Measurements from ENCODE around the gene CCNYL1.

Gene CCNYL1

GRCh38 chr2:207775473-207775872, 64.0 kb downstream of the CCNYL1 start:
- H3K4me1 ChIP-seq: no peaks in the 10 kb centered on the region
- TF ChIP-seq, protein P1, sequence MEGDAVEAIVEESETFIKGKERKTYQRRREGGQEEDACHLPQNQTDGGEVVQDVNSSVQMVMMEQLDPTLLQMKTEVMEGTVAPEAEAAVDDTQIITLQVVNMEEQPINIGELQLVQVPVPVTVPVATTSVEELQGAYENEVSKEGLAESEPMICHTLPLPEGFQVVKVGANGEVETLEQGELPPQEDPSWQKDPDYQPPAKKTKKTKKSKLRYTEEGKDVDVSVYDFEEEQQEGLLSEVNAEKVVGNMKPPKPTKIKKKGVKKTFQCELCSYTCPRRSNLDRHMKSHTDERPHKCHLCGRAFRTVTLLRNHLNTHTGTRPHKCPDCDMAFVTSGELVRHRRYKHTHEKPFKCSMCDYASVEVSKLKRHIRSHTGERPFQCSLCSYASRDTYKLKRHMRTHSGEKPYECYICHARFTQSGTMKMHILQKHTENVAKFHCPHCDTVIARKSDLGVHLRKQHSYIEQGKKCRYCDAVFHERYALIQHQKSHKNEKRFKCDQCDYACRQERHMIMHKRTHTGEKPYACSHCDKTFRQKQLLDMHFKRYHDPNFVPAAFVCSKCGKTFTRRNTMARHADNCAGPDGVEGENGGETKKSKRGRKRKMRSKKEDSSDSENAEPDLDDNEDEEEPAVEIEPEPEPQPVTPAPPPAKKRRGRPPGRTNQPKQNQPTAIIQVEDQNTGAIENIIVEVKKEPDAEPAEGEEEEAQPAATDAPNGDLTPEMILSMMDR (IDR thresholded peaks at IDR 0.05; ENCODE audit: low read depth, low read length): no peak
- no peaks in the 10 kb centered on the region for H3K36me3 ChIP-seq
- DNase-seq: no peak
- no peaks in the 10 kb centered on the region for H3K27me3 ChIP-seq
- H3K4me3 ChIP-seq (ENCODE audit: low read depth, low read length): no peak overlapping the region
- H3K9me3 ChIP-seq: no peaks in the 10 kb centered on the region

- H3K4me1 ChIP-seq: no peaks in the 10 kb centered on the region
- no peak overlapping the region for H3K4me3 ChIP-seq (ENCODE audit: low read depth, low read length)
- H3K9me3 ChIP-seq: no peaks in the 10 kb centered on the region
- no peaks in the 10 kb centered on the region for H3K27me3 ChIP-seq
- TF ChIP-seq, protein P1 (IDR thresholded peaks at IDR 0.05; ENCODE audit: low read depth, low read length): no peak
- no peak for DNase-seq
- H3K36me3 ChIP-seq: no peaks in the 10 kb centered on the region
Observed at GRCh38 chr2:207777124-207777523, 65.7 kb downstream of the CCNYL1 start.

- Histone ChIP-seq H3K9me3 (no peaks in the 10 kb centered on the region), H3K4me3 (ENCODE audit: low read depth, low read length) (no peak overlapping the region), H3K36me3 (no peaks in the 10 kb centered on the region), H3K4me1 (no peaks in the 10 kb centered on the region), H3K27me3 (no peaks in the 10 kb centered on the region)
- no peak for DNase-seq
- TF ChIP-seq, protein P1 (IDR thresholded peaks at IDR 0.05; ENCODE audit: low read depth, low read length): no peak
Observed at GRCh38 chr2:207778298-207778882, 67.0 kb downstream of the CCNYL1 start.

DNA sequence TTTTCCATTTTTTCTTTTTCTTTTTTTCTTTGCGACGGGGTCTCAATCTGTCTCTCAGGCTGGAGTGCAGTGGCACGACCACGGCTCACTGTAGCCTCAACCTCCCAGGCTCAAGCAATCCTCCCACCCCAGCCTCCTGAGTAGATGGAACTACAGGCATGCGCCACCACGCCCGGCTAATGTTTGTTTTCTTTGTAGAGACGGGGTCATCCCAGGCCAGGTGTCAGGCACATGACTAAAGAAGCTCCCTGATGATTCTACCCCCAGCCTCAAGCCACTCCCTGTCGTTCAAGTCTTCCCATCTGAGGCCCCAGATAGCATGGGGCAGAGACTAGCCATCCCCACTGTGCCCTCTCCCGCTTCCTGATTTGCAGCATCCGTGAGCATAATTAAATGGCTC, 68.1 kb downstream of the CCNYL1 start:
- no peak overlapping the region for H3K4me3 ChIP-seq (ENCODE audit: low read depth, low read length)
- TF ChIP-seq, protein P1 (IDR thresholded peaks at IDR 0.05; ENCODE audit: low read depth, low read length): no peak
- no peak for DNase-seq
- H3K27me3 ChIP-seq: no peaks in the 10 kb centered on the region
- H3K4me1 ChIP-seq: no peaks in the 10 kb centered on the region
- no peaks in the 10 kb centered on the region for H3K9me3 ChIP-seq
- H3K36me3 ChIP-seq: no peaks in the 10 kb centered on the region

GRCh38 chr2:207782238-207783030, 71.0 kb downstream of the CCNYL1 start:
- Histone ChIP-seq H3K27me3 (no peaks in the 10 kb centered on the region), H3K4me3 (ENCODE audit: low read depth, low read length) (no peak overlapping the region), H3K9me3 (no peaks in the 10 kb centered on the region), H3K36me3 (no peaks in the 10 kb centered on the region), H3K4me1 (no peaks in the 10 kb centered on the region)
- no peak for DNase-seq
- TF ChIP-seq, protein P1 (IDR thresholded peaks at IDR 0.05; ENCODE audit: low read depth, low read length): no peak

DNA sequence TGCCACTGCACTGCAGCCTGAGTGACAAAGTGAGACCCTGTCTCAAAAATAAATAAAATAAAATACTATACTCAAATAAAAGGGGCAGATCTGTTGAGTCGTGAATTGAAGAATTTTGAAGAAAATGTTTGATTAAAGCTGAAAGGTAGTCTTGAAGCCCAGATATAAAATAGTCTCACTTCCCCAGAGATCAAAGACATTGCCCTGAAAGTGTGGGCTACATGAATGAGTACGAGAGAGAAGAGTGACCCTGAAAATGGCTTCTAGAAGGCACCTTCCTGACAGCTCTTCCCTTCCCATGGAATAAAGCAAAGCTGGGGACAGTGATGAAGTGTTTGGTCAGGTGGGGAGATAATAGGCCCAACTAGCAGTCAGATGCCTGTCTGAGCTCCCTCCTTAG, 72.1 kb downstream of the CCNYL1 start:
- Histone ChIP-seq H3K36me3 (no peaks in the 10 kb centered on the region), H3K4me1 (no peaks in the 10 kb centered on the region), H3K27me3 (no peaks in the 10 kb centered on the region), H3K4me3 (ENCODE audit: low read depth, low read length) (no peak overlapping the region), H3K9me3 (no peaks in the 10 kb centered on the region)
- DNase-seq: no peak
- TF ChIP-seq, protein P1 (IDR thresholded peaks at IDR 0.05; ENCODE audit: low read depth, low read length): no peak
